NCI-H446 treated with DMSO at 0.1 percent for 48 hours (cell line): ENCODE results near the gene GALNT15.

ENCODE experiments used
- DNase-seq: peaks from one replicate; lab custom pipeline; 2025; lab: John Stamatoyannopoulos, UW

The GALNT15 gene

GRCh38 chr3:16252988-16253387, 78.5 kb downstream of the GALNT15 start:
- DNase-seq, result no peak

- no peak for DNase-seq
Observed at GRCh38 chr3:16253601-16254000, 79.1 kb downstream of the GALNT15 start.

- no peak for DNase-seq
Observed at GRCh38 chr3:16254916-16255315, 80.4 kb downstream of the GALNT15 start.

DNA sequence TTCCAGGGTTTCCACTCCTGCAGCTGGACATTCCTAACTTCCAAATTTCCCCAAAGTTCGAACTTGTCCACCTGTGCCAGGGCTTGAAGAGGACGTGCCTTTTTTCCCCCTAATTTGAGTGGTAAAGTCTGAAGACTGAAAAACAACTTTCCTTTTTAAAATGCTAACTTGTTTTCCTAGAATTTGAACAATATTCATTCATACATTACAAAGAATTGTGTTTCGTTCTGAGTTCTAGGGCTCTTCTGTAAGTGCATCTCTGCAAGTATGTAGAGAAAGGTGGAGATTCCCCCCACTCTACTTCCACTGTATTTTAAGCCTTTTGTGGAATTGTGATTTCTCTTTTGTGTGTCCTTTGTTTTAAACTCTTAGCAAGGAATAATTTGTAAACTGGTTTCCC, 80.8 kb downstream of the GALNT15 start:
- no peak for DNase-seq

DNA sequence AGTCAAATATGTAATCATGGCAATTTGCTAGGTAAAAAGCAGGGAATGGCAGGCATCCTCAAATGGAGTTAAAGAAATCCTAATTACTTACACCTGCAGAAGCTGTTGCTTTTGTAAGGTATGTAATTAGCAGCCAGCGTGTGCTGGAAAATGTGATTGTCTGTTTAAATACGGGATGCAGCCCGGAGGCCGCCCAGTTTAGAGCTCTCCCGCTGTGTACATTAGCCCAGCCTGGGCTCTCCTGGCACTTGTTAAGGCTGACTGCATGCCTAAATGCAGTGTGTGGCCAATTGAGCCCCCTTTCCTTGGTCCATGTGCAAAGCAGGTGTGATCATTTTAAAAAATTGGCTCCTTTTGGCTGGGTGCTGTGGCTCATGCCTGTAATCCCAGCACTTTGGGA, 81.2 kb downstream of the GALNT15 start:
- no peak for DNase-seq

DNA sequence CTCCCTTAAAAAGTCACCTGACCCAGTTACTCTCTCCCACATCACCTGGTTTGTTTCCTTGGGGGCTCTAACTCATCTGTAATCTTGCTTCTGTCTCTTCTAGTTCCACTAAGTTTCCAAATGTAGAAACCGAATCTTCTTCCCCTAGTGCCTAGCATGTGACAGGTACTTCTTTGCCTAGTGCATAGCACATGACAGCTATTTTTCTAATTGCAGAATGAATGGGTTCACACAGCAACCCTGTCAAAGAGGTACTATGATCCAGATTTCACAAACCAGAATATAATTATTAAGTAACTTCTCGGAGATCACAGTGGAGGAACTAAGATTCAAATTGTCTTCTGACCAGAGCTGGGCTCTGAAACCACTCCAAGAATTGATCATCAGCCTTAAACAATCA, 82.8 kb downstream of the GALNT15 start:
- DNase-seq, result no peak

DNA sequence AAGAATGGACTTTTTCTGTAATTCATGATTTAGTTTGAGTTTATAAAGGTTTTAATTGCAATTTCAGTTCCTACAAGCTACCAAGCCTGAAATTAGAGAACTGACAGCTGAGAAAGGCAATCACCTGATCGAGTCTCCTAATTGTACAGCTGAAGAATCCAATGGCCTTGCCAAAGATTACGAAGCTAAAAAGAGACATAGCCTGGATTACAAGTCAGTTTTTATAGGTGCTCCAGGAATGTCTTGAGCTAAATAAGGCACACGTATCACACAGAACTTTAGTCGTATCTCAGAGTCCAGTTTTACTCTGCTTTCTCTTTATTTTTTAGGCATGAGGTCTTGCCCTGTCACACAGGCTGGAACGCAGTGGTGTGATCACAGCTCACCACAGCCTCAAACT, 83.7 kb downstream of the GALNT15 start:
- no peak for DNase-seq

DNA sequence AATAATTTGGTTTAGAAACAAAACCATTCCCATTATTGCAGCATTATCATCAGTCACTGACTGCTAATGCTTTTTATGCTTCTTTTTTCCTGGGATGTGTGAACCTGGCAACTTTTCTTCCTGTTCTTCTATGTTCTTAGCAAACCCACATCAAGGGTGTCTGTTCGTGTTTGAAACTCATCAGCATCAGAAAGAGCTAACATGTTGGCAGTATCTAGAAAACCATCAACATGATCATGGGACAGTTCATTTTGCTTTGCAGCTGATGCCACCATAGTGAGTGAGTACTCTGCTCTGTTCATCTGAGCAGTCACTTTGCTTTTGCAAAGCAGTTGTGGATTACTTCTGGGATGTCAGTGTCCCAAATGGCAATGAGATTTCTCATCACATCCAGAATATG, 84.4 kb downstream of the GALNT15 start:
- no peak for DNase-seq

GRCh38 chr3:16260046-16260445, 85.6 kb downstream of the GALNT15 start:
- DNase-seq, result no peak

GRCh38 chr3:16262174-16262573, 87.7 kb downstream of the GALNT15 start:
- no peak for DNase-seq

- no peak for DNase-seq
Observed at GRCh38 chr3:16264174-16264707, 89.8 kb downstream of the GALNT15 start.

GRCh38 chr3:16264708-16265454, 90.4 kb downstream of the GALNT15 start, which contains the start of the genes DPH3 and OXNAD1:
TSS of gene DPH3 (minus strand) at chr3:16264943. CDS start at chr3:16264876, 67 bp downstream.
TSS of gene OXNAD1 (plus strand) at chr3:16265212. CDS start at chr3:16270953, 5,741 bp downstream.
- DNase-seq, result peak; percentile 95

DNA sequence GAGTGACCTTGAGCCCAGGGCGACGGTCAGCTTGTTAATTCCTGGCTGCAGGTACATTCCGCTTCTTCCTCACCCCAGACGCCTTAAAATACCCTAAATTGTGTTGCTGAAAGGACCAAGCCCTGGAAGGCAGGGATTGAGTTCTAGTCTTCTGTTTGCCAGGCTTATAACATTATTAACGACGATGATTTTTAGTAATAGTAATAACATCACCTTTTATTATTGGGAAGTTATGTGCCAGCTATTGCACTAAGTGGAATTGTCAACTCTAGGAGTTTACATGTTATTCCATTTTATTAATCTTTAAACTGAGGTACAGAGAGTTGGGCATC, 90.9 kb downstream of the GALNT15 start:
- DNase-seq, result no peak

- no peak for DNase-seq
Observed at GRCh38 chr3:16266714-16267113, 92.2 kb downstream of the GALNT15 start.

DNA sequence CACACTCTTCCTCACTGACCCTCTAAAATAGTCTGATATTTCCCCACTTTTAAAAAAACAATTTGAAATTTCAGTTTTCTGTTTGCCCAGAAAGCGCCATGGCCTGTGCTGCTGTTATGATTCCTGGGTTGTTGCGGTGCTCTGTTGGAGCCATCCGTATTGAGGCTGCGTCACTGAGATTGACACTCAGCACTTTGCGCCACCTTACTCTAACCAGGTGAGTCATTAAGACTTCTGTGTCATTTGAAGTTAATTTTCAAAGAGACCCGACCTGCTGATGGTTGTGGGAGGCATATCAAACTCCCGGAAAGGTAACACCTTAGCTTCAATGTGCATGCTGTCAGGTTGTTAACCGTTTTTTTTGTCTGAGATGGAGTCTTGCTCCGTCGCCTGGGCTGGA, 96.4 kb downstream of the GALNT15 start:
- DNase-seq, result no peak

DNA sequence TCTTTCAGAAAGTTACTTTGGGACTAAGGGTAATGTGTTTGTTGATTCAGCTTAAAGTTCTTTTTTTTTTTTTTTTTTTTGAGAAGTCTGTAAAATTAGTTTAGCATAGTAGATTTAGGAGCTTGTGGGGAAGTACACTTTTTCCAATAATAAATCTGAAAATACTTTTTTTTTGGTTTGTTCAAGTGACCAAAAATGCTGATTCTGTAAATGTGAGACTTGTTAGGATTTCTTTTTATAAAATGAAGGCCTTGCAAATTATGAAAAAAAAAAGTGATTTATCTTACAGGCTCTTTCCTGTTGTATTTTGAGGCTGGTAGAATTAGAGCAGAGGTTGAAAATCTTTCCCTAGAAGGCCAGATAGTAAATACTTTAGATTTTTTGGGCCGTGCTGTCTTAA, 98.1 kb downstream of the GALNT15 start:
- no peak for DNase-seq

- DNase-seq, result no peak
Observed at GRCh38 chr3:16273867-16274266, 99.4 kb downstream of the GALNT15 start.

GRCh38 chr3:16277471-16277870, 103.0 kb downstream of the GALNT15 start:
- no peak for DNase-seq

- DNase-seq, result no peak
Observed at GRCh38 chr3:16279010-16279801, 104.7 kb downstream of the GALNT15 start.

DNA sequence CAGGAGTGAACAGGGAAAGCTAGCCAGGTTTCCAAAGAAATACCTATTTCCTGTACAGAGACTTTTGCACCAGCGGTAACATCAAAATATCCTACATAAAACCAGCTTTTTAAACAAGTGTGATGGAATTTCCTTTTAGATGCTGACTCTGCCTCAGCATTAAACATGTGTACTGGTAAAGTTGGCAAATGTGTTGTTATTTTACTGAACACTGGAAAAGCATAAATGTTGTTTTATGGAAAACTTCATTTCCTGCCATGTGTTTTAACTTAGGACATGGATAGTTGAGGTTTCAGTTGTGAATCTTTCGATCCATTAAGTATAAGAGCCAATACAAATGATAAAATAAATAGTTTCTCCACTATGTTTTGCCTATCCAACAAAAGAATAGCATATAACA, 106.2 kb downstream of the GALNT15 start:
- DNase-seq, result no peak
